NCI-H2171 (cell line): ENCODE measurements around the gene LRBA.
"Not testable (repeated sequence)": the region's sequence is repeated elsewhere in the genome, so short reads cannot be mapped to it uniquely, and the experiment has no call there.

Experiments used
- DNase-seq: peaks from one replicate; lab custom pipeline; 2025; lab: John Stamatoyannopoulos, UW

The LRBA gene

GRCh38 chr4:150943126-150943525 is 72.0 kb downstream of the LRBA start:
- no peak for DNase-seq

- no peak for DNase-seq
These were observed 72.5 kb downstream of the LRBA start for GRCh38 chr4:150942539-150942938.

- no peak for DNase-seq
These were observed 75.0 kb downstream of the LRBA start for GRCh38 chr4:150940123-150940522.

GRCh38 chr4:150939530-150939929 is 75.6 kb downstream of the LRBA start:
- no peak for DNase-seq

- DNase-seq: no peak
These were observed 76.1 kb downstream of the LRBA start for GRCh38 chr4:150938873-150939499.

GRCh38 chr4:150938417-150938816 is 76.7 kb downstream of the LRBA start:
- DNase-seq: no peak

GRCh38 chr4:150934022-150934421 is 81.1 kb downstream of the LRBA start:
- no peak for DNase-seq

- no peak for DNase-seq
These were observed 83.3 kb downstream of the LRBA start for GRCh38 chr4:150931796-150932195.

GRCh38 chr4:150931005-150931404 is 84.1 kb downstream of the LRBA start:
- no peak for DNase-seq

- DNase-seq: no peak
These were observed 91.1 kb downstream of the LRBA start for GRCh38 chr4:150923945-150924344.

- not testable (repeated sequence) for DNase-seq
These were observed 93.6 kb downstream of the LRBA start for GRCh38 chr4:150921486-150921885.

- not testable (repeated sequence) for DNase-seq
These were observed 96.5 kb downstream of the LRBA start for GRCh38 chr4:150918562-150918961.

- DNase-seq: no peak
These were observed 103.8 kb downstream of the LRBA start for GRCh38 chr4:150911326-150911725.

GRCh38 chr4:150909116-150909515 is 106.0 kb downstream of the LRBA start:
- no peak for DNase-seq

GRCh38 chr4:150906987-150907633 is 108.0 kb downstream of the LRBA start:
- DNase-seq: no peak

GRCh38 chr4:150904671-150905070 is 110.4 kb downstream of the LRBA start:
- DNase-seq: no peak

- DNase-seq: no peak
These were observed 111.5 kb downstream of the LRBA start for GRCh38 chr4:150903603-150904002.

- DNase-seq: no peak
These were observed 118.6 kb downstream of the LRBA start for GRCh38 chr4:150896497-150896896.

GRCh38 chr4:150890246-150890645 is 124.8 kb downstream of the LRBA start:
- no peak for DNase-seq

GRCh38 chr4:150889306-150889705 is 125.8 kb downstream of the LRBA start:
- DNase-seq: no peak

- no peak for DNase-seq
These were observed 126.5 kb downstream of the LRBA start for GRCh38 chr4:150888625-150889024.

GRCh38 chr4:150888217-150888616 is 126.9 kb downstream of the LRBA start:
- DNase-seq: no peak

- DNase-seq: no peak
These were observed 128.5 kb downstream of the LRBA start for GRCh38 chr4:150886597-150886996.

GRCh38 chr4:150884625-150885024 is 130.5 kb downstream of the LRBA start:
- no peak for DNase-seq
